ENCODE measurements around the gene LDHA.

GRCh38 chr11:18361154-18361553 is 33.2 kb upstream of the LDHA start:
- TF ChIP-seq CTCF (IDR thresholded peaks at IDR 0.05 in 4 of 5, conservative IDR thresholded peaks at IDR 0.05 in 1 of 5) = no peak
- no peak for TF ChIP-seq POLR2A (IDR thresholded peaks at IDR 0.05)
